ENCODE results near the gene TOM1L2. TPM values are rescaled to one million over a fixed set of nuclear protein-coding genes. Genes with fewer than 3 reads are reported as not detected.
"Not testable (repeated sequence)": the region's sequence is repeated elsewhere in the genome, so short reads cannot be mapped to it uniquely, and the experiment has no call there.

Gene TOM1L2
- polyA plus RNA-seq, 3 donors, result 34.9 to 53.2 (median 37.3) TPM

GRCh38 chr17:18002171-18002570 lies 30.0 kb upstream of the TOM1L2 start:
- no peak for DNase-seq (ENCODE audit: extremely low read depth in 1 of 11, low read depth in 9 of 11, low spot score in 4 of 11)

- no peak for DNase-seq (ENCODE audit: extremely low read depth in 1 of 11, low read depth in 9 of 11, low spot score in 4 of 11)
These were observed 27.8 kb upstream of the TOM1L2 start for GRCh38 chr17:18000030-18000408.

GRCh38 chr17:17999364-18000029 lies 27.3 kb upstream of the TOM1L2 start:
- no peak for DNase-seq (ENCODE audit: extremely low read depth in 1 of 11, low read depth in 9 of 11, low spot score in 4 of 11)

GRCh38 chr17:17998934-17999333 lies 26.7 kb upstream of the TOM1L2 start:
- DNase-seq (ENCODE audit: extremely low read depth in 1 of 11, low read depth in 9 of 11, low spot score in 4 of 11), result no peak

- not testable (repeated sequence) for DNase-seq (ENCODE audit: extremely low read depth in 1 of 11, low read depth in 9 of 11, low spot score in 4 of 11)
These were observed 23.7 kb upstream of the TOM1L2 start for GRCh38 chr17:17995887-17996286.

- no peak for DNase-seq (ENCODE audit: extremely low read depth in 1 of 11, low read depth in 9 of 11, low spot score in 4 of 11)
These were observed 22.3 kb upstream of the TOM1L2 start for GRCh38 chr17:17994271-17995069.

- no peak for DNase-seq (ENCODE audit: extremely low read depth in 1 of 11, low read depth in 9 of 11, low spot score in 4 of 11)
These were observed 21.7 kb upstream of the TOM1L2 start for GRCh38 chr17:17993852-17994251.

GRCh38 chr17:17993366-17993765 lies 21.2 kb upstream of the TOM1L2 start:
- no peak for DNase-seq (ENCODE audit: extremely low read depth in 1 of 11, low read depth in 9 of 11, low spot score in 4 of 11)

GRCh38 chr17:17990282-17990681 lies 18.1 kb upstream of the TOM1L2 start:
- no peak for DNase-seq (ENCODE audit: extremely low read depth in 1 of 11, low read depth in 9 of 11, low spot score in 4 of 11)

- no peak for DNase-seq (ENCODE audit: extremely low read depth in 1 of 11, low read depth in 9 of 11, low spot score in 4 of 11)
These were observed 17.4 kb upstream of the TOM1L2 start for GRCh38 chr17:17989618-17990017.

- no peak for DNase-seq (ENCODE audit: extremely low read depth in 1 of 11, low read depth in 9 of 11, low spot score in 4 of 11)
These were observed 16.9 kb upstream of the TOM1L2 start for GRCh38 chr17:17989081-17989480.

- DNase-seq (ENCODE audit: extremely low read depth in 1 of 11, low read depth in 9 of 11, low spot score in 4 of 11), result no peak
These were observed 16.3 kb upstream of the TOM1L2 start for GRCh38 chr17:17988427-17988945.

GRCh38 chr17:17987901-17988300 lies 15.7 kb upstream of the TOM1L2 start:
- DNase-seq (ENCODE audit: extremely low read depth in 1 of 11, low read depth in 9 of 11, low spot score in 4 of 11), result no peak

GRCh38 chr17:17987187-17987896 lies 15.1 kb upstream of the TOM1L2 start:
- no peak for DNase-seq (ENCODE audit: extremely low read depth in 1 of 11, low read depth in 9 of 11, low spot score in 4 of 11)

- no peak for DNase-seq (ENCODE audit: extremely low read depth in 1 of 11, low read depth in 9 of 11, low spot score in 4 of 11)
These were observed 13.4 kb upstream of the TOM1L2 start for GRCh38 chr17:17985555-17985954.

- DNase-seq (ENCODE audit: extremely low read depth in 1 of 11, low read depth in 9 of 11, low spot score in 4 of 11), result no peak
These were observed 13.0 kb upstream of the TOM1L2 start for GRCh38 chr17:17985153-17985552.

- DNase-seq (ENCODE audit: extremely low read depth in 1 of 11, low read depth in 9 of 11, low spot score in 4 of 11), result no peak
These were observed 11.6 kb upstream of the TOM1L2 start for GRCh38 chr17:17983776-17984175.

GRCh38 chr17:17983376-17983775 lies 11.2 kb upstream of the TOM1L2 start:
- DNase-seq (ENCODE audit: extremely low read depth in 1 of 11, low read depth in 9 of 11, low spot score in 4 of 11), result no peak

- DNase-seq (ENCODE audit: extremely low read depth in 1 of 11, low read depth in 9 of 11, low spot score in 4 of 11), result no peak
These were observed 10.6 kb upstream of the TOM1L2 start for GRCh38 chr17:17982801-17983200.

GRCh38 chr17:17981330-17981729 lies 9.1 kb upstream of the TOM1L2 start:
- DNase-seq (ENCODE audit: extremely low read depth in 1 of 11, low read depth in 9 of 11, low spot score in 4 of 11), result no peak
